HepG2 (cell line): ENCODE measurements around the gene CCSER2.

Experiments used
- MAFK ChIP-seq, 2 experiments: IDR thresholded peaks in 1 of 2; conservative IDR thresholded peaks in 1 of 2; 2 replicates each; pipeline ENCODE4 v1.6.1; 2011; ENCODE audit warnings: improper control_type of control experiment in 2 of 2, low read length in 2 of 2
- POLR2AphosphoS5 ChIP-seq: IDR thresholded peaks from 2 replicates; pipeline ENCODE4 v1.6.1; 2012; ENCODE audit warnings: low read depth, low read length
- RFX5 ChIP-seq: IDR thresholded peaks from 2 replicates; pipeline ENCODE4 v1.6.1; 2011; ENCODE audit warnings: low read depth, low read length, improper control_type of control experiment
- ZC3H13 ChIP-seq: sonication (generic); formaldehyde crosslinking; IDR thresholded peaks from 2 replicates; pipeline ENCODE4 v1.8.1; 2023; ENCODE audit warnings: mild to moderate bottlenecking, missing genetic modification reagents, moderate library complexity
- ZNF317 ChIP-seq: sonication (generic); formaldehyde crosslinking; IDR thresholded peaks from 2 replicates; pipeline ENCODE4 v1.5.0; 2020; ENCODE audit warnings: mild to moderate bottlenecking, missing genetic modification reagents
- ZSCAN30 ChIP-seq: sonication (generic); formaldehyde crosslinking; IDR thresholded peaks from 2 replicates; pipeline ENCODE4 v1.5.0; 2020; ENCODE audit warnings: mild to moderate bottlenecking, missing genetic modification reagents
- TF ChIP-seq, protein P1 (sequence below): sonication (generic); formaldehyde crosslinking; IDR thresholded peaks from 2 replicates; pipeline ENCODE4 v1.8.0; 2022; ENCODE audit warnings: mild to moderate bottlenecking, missing genetic modification reagents, borderline replicate concordance

DNA sequence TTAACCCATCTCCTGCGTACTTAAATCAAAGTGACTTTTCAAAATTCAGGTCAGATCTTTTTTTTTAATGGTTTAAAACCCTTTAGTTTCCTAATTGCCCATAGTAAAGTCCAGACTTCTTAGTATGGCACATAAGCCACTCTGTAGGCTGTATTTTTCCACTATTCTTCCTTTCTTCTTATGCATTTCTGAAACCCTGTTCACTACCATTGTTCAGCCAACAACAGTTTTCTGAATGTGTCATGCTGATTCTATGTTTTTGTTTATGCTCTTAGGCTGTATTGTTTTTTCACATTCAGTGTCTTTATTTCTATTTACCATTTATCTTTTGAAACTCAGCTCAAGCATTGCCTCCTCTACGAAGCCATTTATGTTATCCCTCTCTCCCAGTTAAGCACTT, 26.7 kb downstream of the CCSER2 start:
- TF ChIP-seq RFX5 = no peak
- no peak for TF ChIP-seq ZNF317 (CRISPR knock-in tag)
- TF ChIP-seq ZSCAN30 (CRISPR knock-in tag) = no peak
- TF ChIP-seq, protein P1, sequence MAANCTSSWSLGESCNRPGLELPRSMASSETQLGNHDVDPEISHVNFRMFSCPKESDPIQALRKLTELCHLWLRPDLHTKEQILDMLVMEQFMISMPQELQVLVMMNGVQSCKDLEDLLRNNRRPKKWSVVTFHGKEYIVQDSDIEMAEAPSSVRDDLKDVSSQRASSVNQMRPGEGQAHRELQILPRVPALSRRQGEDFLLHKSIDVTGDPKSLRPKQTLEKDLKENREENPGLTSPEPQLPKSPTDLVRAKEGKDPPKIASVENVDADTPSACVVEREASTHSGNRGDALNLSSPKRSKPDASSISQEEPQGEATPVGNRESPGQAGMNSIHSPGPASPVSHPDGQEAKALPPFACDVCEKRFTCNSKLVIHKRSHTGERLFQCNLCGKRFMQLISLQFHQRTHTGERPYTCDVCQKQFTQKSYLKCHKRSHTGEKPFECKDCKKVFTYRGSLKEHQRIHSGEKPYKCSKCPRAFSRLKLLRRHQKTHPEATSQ (CRISPR knock-in tag) = no peak
- no peak for TF ChIP-seq POLR2AphosphoS5
- TF ChIP-seq MAFK (conservative IDR thresholded peaks at IDR 0.05 in 1 of 2, IDR thresholded peaks at IDR 0.05 in 1 of 2; ENCODE audit: low read length in 2 of 2) = no peak
- TF ChIP-seq ZC3H13 (CRISPR knock-in tag) = no peak
